H1 (cell line): ENCODE data around the gene HTR5A. TPM values are rescaled to one million over a fixed set of nuclear protein-coding genes. Genes with fewer than 3 reads are reported as not detected.

ENCODE experiments used
- CTCF ChIA-PET: fragments of 300-600 bp; sonication (Branson Sonifier 250); formaldehyde crosslinking; loops from one replicate; lab custom pipeline; 2021; ENCODE audit not compliant: partially characterized antibody; lab: Charles Lee
- POLR2A ChIA-PET: fragments of 300-600 bp; sonication (Branson Sonifier 250); formaldehyde crosslinking; loops from one replicate; lab custom pipeline; 2021; ENCODE audit warnings: inconsistent platforms; ENCODE audit not compliant: partially characterized antibody; lab: Charles Lee
- DNase-seq, 2 experiments: peaks; one replicate each; pipeline versions ENCODE4 v3.0.0 to v3.0.0-alpha.2; 2010 to 2022; ENCODE audit warnings: low spot score in 2 of 2, low read depth in 1 of 2, mixed read lengths in 1 of 2
- FAIRE-seq: peaks from 2 replicates; lab custom pipeline; 2011; peaks lifted over from hg19 to GRCh38; lab: Jason Lieb, UNC
- H2AFZ ChIP-seq: 2 replicates; pipeline ENCODE4 v1.8.1; 2012; ENCODE audit warnings: low read length, inconsistent platforms
- H2AK5ac ChIP-seq: 2 replicates; pipeline ENCODE4 v1.6.1; 2013; ENCODE audit warnings: low read depth, low read length
- H2BK120ac ChIP-seq: replicated peaks from 2 replicates; pipeline ENCODE3; 2013; ENCODE audit warnings: low read depth, low read length, inconsistent platforms
- H2BK12ac ChIP-seq: 2 replicates; pipeline ENCODE4 v1.6.1; 2013; ENCODE audit warnings: low read depth, low read length
- H2BK15ac ChIP-seq: 2 replicates; pipeline ENCODE4 v1.6.1; 2013; ENCODE audit warnings: low read length
- H2BK20ac ChIP-seq: 2 replicates; pipeline ENCODE4 v1.6.1; 2013; ENCODE audit warnings: low read length
- H2BK5ac ChIP-seq: 2 replicates; pipeline ENCODE4 v1.6.1; 2013; ENCODE audit warnings: low read depth, low read length
- H3K14ac ChIP-seq: 2 replicates; pipeline ENCODE4 v1.6.1; 2013; ENCODE audit warnings: inconsistent platforms; ENCODE audit not compliant: insufficient read length
- H3K18ac ChIP-seq: 2 replicates; pipeline ENCODE4 v1.6.1; 2013; ENCODE audit warnings: low read length; ENCODE audit errors: extremely low read depth
- H3K23ac ChIP-seq: 2 replicates; pipeline ENCODE4 v1.6.1; 2013; ENCODE audit warnings: inconsistent platforms; ENCODE audit not compliant: insufficient read length
- H3K23me2 ChIP-seq: 2 replicates; pipeline ENCODE4 v1.6.1; 2013; ENCODE audit warnings: low read depth, low read length
- H3K27ac ChIP-seq: 2 replicates; pipeline ENCODE4 v1.6.1; 2011; ENCODE audit warnings: low read depth, low read length, inconsistent platforms
- H3K27me3 ChIP-seq, 4 experiments: replicated peaks in 1 of 4; 1 replicate in 1 of 4; 2 replicates in 3 of 4; pipeline versions ENCODE4 v1.6.1 to v1.8.1; 2011 to 2013; ENCODE audit warnings: low read length in 3 of 4, mild to moderate bottlenecking in 3 of 4, inconsistent platforms in 2 of 4, mixed read lengths in 2 of 4, moderate library complexity in 1 of 4; ENCODE audit not compliant: control insufficient read depth in 3 of 4, insufficient read depth in 3 of 4; ENCODE audit errors: extremely low read depth in 1 of 4
- H3K36me3 ChIP-seq, 4 experiments: 2 replicates each; pipeline versions ENCODE4 v1.6.1 to v1.8.1; 2011 to 2013; ENCODE audit warnings: mild to moderate bottlenecking in 4 of 4, low read length in 3 of 4, moderate library complexity in 2 of 4, control low read depth in 1 of 4, inconsistent platforms in 1 of 4; ENCODE audit not compliant: insufficient read depth in 4 of 4, control insufficient read depth in 2 of 4
- H3K4ac ChIP-seq: replicated peaks from 2 replicates; pipeline ENCODE3; 2013; ENCODE audit warnings: low read length, low read depth, mixed read lengths, inconsistent platforms; ENCODE audit not compliant: insufficient read length
- H3K4me1 ChIP-seq, 4 experiments: replicated peaks in 1 of 4; 1 replicate in 1 of 4; 2 replicates in 3 of 4; pipeline versions ENCODE4 v1.6.1 to v1.8.1; 2011 to 2013; ENCODE audit warnings: low read length in 3 of 4, inconsistent platforms in 2 of 4, mixed read lengths in 1 of 4; ENCODE audit not compliant: insufficient read depth in 4 of 4, control insufficient read depth in 3 of 4
- H3K4me2 ChIP-seq, 2 experiments: 2 replicates each; pipeline versions ENCODE4 v1.6.1 to v1.8.1; 2011 to 2013; ENCODE audit warnings: low read depth in 2 of 2, low read length in 2 of 2, control low read depth in 1 of 2, inconsistent platforms in 1 of 2, mild to moderate bottlenecking in 1 of 2; ENCODE audit not compliant: insufficient read depth in 1 of 2
- H3K4me3 ChIP-seq, 4 experiments: fragments of 200-600, 300-600 bp in 1 of 4; sonication (generic), shearing (Covaris generic), sonication (Bioruptor Twin) in 1 of 4; 2 replicates each; pipeline versions ENCODE4 v1.5.1 to v1.8.1; 2011 to 2016; ENCODE audit warnings: low read length in 4 of 4, low read depth in 3 of 4, control low read depth in 2 of 4, inconsistent platforms in 2 of 4, mild to moderate bottlenecking in 2 of 4, mixed read lengths in 1 of 4, moderate library complexity in 1 of 4; ENCODE audit not compliant: insufficient read depth in 2 of 4; ENCODE audit errors: extremely low read depth in 1 of 4
- H3K56ac ChIP-seq: replicated peaks from 2 replicates; pipeline ENCODE3; 2013; ENCODE audit warnings: low read depth, mild to moderate bottlenecking, mixed read lengths, low read length, inconsistent platforms; ENCODE audit not compliant: insufficient read length
- H3K79me1 ChIP-seq: 2 replicates; pipeline ENCODE4 v1.6.1; 2013; ENCODE audit warnings: low read depth, low read length, control low read depth
- H3K79me2 ChIP-seq, 2 experiments: 2 replicates each; pipeline versions ENCODE4 v1.6.1 to v1.8.1; 2012 to 2013; ENCODE audit warnings: low read length in 2 of 2, mild to moderate bottlenecking in 2 of 2, inconsistent platforms in 1 of 2; ENCODE audit not compliant: insufficient read depth in 2 of 2, control insufficient read depth in 1 of 2
- H3K9ac ChIP-seq, 4 experiments: replicated peaks in 1 of 4; 1 replicate in 1 of 4; 2 replicates in 3 of 4; pipeline versions ENCODE4 v1.6.1 to v1.8.1; 2011 to 2013; ENCODE audit warnings: low read depth in 3 of 4, low read length in 3 of 4, control low read depth in 2 of 4, mild to moderate bottlenecking in 2 of 4, moderate library complexity in 2 of 4, inconsistent platforms in 1 of 4; ENCODE audit errors: extremely low read depth in 1 of 4
- H3K9me3 ChIP-seq, 2 experiments: 2 replicates each; pipeline versions ENCODE4 v1.6.1 to v1.8.1; 2012 to 2013; ENCODE audit warnings: mild to moderate bottlenecking in 2 of 2, moderate library complexity in 2 of 2, control low read depth in 1 of 2, inconsistent platforms in 1 of 2, low read depth in 1 of 2, low read length in 1 of 2, mixed read lengths in 1 of 2; ENCODE audit not compliant: insufficient read depth in 2 of 2
- H4K20me1 ChIP-seq, 2 experiments: replicated peaks in 1 of 2; 2 replicates each; pipeline versions ENCODE3 to v1.8.1; 2011 to 2013; ENCODE audit warnings: inconsistent platforms in 2 of 2, low read length in 2 of 2, mild to moderate bottlenecking in 1 of 2; ENCODE audit not compliant: insufficient read depth in 2 of 2, control insufficient read depth in 1 of 2
- H4K5ac ChIP-seq: 2 replicates; pipeline ENCODE4 v1.6.1; 2013; ENCODE audit warnings: low read length, low read depth, mixed read lengths, inconsistent platforms; ENCODE audit not compliant: insufficient read length
- H4K8ac ChIP-seq: 2 replicates; pipeline ENCODE4 v1.8.0; 2013; ENCODE audit warnings: mild to moderate bottlenecking, moderate library complexity, low read length, inconsistent platforms; ENCODE audit not compliant: insufficient read depth; ENCODE audit errors: extremely low read depth
- H4K91ac ChIP-seq: replicated peaks from 2 replicates; pipeline ENCODE3; 2013; ENCODE audit warnings: low read length, mixed read lengths, inconsistent platforms; ENCODE audit not compliant: insufficient read length
- MAFK ChIP-seq: IDR thresholded peaks from 2 replicates; pipeline ENCODE4 v1.6.1; 2012; ENCODE audit warnings: low read depth, mild to moderate bottlenecking, improper control_type of control experiment, low read length
- SP1 ChIP-seq: IDR thresholded peaks from 2 replicates; pipeline ENCODE4 v1.6.1; 2011; ENCODE audit warnings: low read depth, low read length
- SP4 ChIP-seq: IDR thresholded peaks from 2 replicates; pipeline ENCODE4 v1.6.1; 2012; ENCODE audit warnings: low read length, inconsistent platforms
- TEAD4 ChIP-seq: IDR thresholded peaks from 2 replicates; pipeline ENCODE4 v1.6.1; 2012; ENCODE audit warnings: low read depth, low read length, inconsistent platforms, mixed read lengths
- WGBS, 2 experiments: shearing (Covaris generic) in 1 of 2; methylation state at CpG; one replicate each; pipeline versions ENCODE4 v1.1.6 to v1.1.7; 2013 to 2015; ENCODE audit warnings: low lambda C conversion rate in 2 of 2, mixed read lengths in 2 of 2, inconsistent platforms in 1 of 2, low coverage in 1 of 2, missing lambda C conversion rate in 1 of 2; ENCODE audit not compliant: insufficient replicate concordance in 2 of 2, insufficient coverage in 1 of 2, insufficient read length in 1 of 2; ENCODE audit errors: extremely low coverage in 1 of 2, missing lambda C conversion rate in 1 of 2; 5-methylcytosine and 5-hydroxymethylcytosine counted together
- polyA plus RNA-seq, 7 experiments: library from polyadenylated mRNA; depleted of rRNA in 3 of 7; stranded (reverse) in 5 of 7; unstranded in 2 of 7; fragments of >200 nt in 5 of 7; fragments of 200-250 nt in 2 of 7; gene quantifications; 1 replicate in 5 of 7; 2 replicates in 1 of 7; 4 replicates in 1 of 7; pipeline versions ENCODE4 v1.2.1 to v1.2.3, GENCODE V29; 2011 to 2013; ENCODE audit warnings: missing spikeins in 2 of 7, mixed read lengths in 2 of 7
- total RNA-seq: library from RNA; stranded (reverse); fragmentation: NEBNext Ultra II Directional; extraction: Animal tissue kit (Norgen Biotek cat#: 25700); gene quantifications from 2 replicates; pipeline ENCODE4 v1.2.1, GENCODE V29; 2021
- TF ChIP-seq, protein P1 (sequence below): IDR thresholded peaks from 2 replicates; pipeline ENCODE4 v1.6.1; 2012; ENCODE audit warnings: inconsistent platforms
- TF ChIP-seq, protein P2 (sequence below): IDR thresholded peaks from 2 replicates; pipeline ENCODE4 v1.6.1; 2011; ENCODE audit warnings: low read length, improper control_type of control experiment

The HTR5A gene
- total and polyA plus RNA-seq, 2 of the 8 experiments (the other 6 are each of a cell fraction or from before 2014, with no cell fraction given): 0.02 TPM; not detected in 1

DNA sequence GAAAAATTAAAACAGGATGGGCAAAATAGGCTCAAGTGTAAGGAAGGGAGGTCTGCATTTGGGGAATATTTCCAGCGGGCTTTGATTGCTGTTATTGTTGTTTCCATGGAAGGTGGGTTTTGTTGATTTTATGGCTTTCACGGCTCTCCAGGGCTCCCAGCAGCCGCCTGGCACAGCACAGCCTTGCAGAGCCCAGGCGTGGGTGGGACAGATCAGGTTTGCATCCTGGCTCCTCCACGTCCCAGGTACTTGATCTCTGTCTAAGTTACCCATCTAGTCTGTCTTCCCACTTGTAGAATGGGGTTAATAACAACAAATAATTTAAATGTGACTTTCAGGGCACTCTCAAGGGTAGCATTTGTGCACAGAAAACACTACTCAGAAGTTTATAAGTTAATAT is 45.2 kb downstream of the HTR5A start:
- DNase-seq: no peak

More for the DNA sequence above, 45.2 kb downstream of the HTR5A start:
- no peak overlapping the region for H3K4me2 ChIP-seq
- no peak overlapping the region for H3K18ac ChIP-seq
- no peak overlapping the region for H2BK15ac ChIP-seq
- H3K79me1 ChIP-seq: no peaks in the 10 kb centered on the region
- H2AK5ac ChIP-seq: no peak overlapping the region
- ChIA-PET CTCF (no interaction called here), POLR2A (no interaction called here)
- H3K27ac ChIP-seq: no peak overlapping the region
- no peak overlapping the region for H3K23ac ChIP-seq
- no peak overlapping the region for H2AFZ ChIP-seq
- H3K4me1 ChIP-seq: no peaks in the 10 kb centered on the region
- no peak overlapping the region for H3K4me3 ChIP-seq
- H2BK5ac ChIP-seq: no peak overlapping the region
- 87% methylated on average over 5 of the region's 5 CpGs; no CpG with 5 or more reads in 1 of the 2 experiments for WGBS, 2 experiments
- H4K91ac ChIP-seq: no peak overlapping the region
- no peaks in the 10 kb centered on the region for H4K20me1 ChIP-seq
- H3K9me3 ChIP-seq: peaks cover 0 to 3% of the 10 kb centered on the region in 2 experiments; a peak in 1 of 4 replicates
- no peak overlapping the region for H2BK12ac ChIP-seq
- H3K23me2 ChIP-seq: no peaks in the 10 kb centered on the region
- no peaks in the 10 kb centered on the region for H3K36me3 ChIP-seq
- H3K14ac ChIP-seq: no peak overlapping the region
- H3K9ac ChIP-seq: no peak overlapping the region
- no peak for FAIRE-seq
- no peak overlapping the region for H4K8ac ChIP-seq
- no peak overlapping the region for H3K4ac ChIP-seq
- no peak overlapping the region for H2BK120ac ChIP-seq
- no peak overlapping the region for H2BK20ac ChIP-seq
- H3K56ac ChIP-seq: no peak overlapping the region
- no peak for TF ChIP-seq SP4
- TF ChIP-seq MAFK: no peak
- TF ChIP-seq, protein P1, sequence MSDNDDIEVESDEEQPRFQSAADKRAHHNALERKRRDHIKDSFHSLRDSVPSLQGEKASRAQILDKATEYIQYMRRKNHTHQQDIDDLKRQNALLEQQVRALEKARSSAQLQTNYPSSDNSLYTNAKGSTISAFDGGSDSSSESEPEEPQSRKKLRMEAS: no peak
- TF ChIP-seq, protein P2, sequence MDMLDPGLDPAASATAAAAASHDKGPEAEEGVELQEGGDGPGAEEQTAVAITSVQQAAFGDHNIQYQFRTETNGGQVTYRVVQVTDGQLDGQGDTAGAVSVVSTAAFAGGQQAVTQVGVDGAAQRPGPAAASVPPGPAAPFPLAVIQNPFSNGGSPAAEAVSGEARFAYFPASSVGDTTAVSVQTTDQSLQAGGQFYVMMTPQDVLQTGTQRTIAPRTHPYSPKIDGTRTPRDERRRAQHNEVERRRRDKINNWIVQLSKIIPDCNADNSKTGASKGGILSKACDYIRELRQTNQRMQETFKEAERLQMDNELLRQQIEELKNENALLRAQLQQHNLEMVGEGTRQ: no peak
- no peak for TF ChIP-seq TEAD4
- no peak for TF ChIP-seq SP1
- H4K5ac ChIP-seq: no peak overlapping the region
- no peaks in the 10 kb centered on the region for H3K79me2 ChIP-seq
- H3K27me3 ChIP-seq: no peaks in the 10 kb centered on the region
